GM19455 (cell line): Measurements from ENCODE around the gene NDUFAF8.

Source experiments
- ATAC-seq: cut with Tn5 transposase; IDR thresholded peaks from one replicate; pipeline ENCODE4 v1.9.1; 2021; ENCODE audit not compliant: unreplicated experiment

NDUFAF8 gene

DNA sequence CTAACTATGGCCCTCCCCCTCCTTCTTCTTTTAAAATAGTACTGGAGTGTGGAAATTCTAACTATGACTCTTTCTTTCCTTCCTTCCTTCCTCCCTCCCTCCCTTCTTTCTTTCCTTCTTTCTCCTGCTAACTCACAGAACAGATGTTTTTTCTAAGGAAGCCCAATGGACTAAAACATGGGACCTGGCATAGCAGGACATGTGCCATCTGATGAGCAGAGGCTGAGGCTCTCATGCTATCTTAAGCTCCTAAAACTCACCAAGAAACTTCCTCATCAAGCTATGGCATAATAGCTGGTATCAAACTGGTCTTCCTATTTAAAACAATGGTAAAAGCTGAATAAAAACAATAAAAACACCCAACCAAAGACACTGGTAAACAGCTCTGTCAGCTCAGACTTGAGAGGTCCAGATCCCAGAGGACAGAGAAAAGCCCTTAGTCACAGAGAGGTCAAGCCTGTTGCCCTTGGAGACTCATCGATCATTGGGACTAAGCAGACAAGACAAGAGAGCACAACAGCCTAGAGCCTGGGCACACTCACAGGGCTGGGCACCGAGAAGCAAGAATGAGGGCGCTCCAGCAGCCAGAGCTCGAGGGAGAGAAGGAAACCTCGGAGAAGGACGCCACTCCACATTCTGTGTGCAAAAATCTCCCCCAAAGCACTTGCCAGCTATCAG is 28.4 kb downstream of the NDUFAF8 start:
- ATAC-seq, result no peak

DNA sequence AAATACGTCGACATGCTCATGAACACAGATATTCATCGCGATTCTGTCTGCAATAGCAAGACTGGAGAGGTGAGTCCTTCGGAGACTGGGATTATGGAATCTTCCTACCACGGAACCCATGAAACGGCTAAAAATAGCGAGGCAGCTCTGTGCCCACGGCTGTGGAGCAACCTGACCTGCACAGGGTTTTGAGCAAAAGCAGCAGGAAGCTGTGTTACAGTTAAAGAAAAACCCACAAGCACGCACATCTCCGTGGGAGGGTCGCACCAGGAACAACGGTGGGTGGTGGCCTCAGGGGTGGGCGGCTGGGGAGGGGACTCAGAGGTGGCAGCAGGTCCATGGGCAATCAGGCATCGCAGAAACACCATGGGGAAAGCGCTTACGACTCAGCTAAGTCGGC is 31.2 kb downstream of the NDUFAF8 start:
- no peak for ATAC-seq

DNA sequence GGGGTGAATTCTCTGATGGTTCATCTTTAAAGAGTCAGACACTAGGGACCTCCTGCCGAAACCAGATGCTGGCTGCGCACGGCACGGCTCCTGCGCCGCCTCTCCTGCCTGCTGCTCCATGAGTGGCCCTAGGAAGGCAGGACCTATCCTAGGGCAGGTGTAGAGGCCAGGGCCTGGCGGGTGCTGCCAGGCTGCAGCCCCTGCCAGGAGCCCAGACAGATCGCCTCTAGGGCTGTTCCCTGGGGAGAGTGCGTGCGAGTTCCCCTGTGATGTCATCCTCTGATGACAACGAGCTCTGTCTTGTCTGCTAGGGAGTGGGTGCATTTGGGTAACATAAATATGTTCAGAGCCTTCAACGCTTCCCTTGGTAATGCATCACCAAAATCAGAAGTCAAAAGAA is 32.1 kb downstream of the NDUFAF8 start:
- ATAC-seq, result no peak

DNA sequence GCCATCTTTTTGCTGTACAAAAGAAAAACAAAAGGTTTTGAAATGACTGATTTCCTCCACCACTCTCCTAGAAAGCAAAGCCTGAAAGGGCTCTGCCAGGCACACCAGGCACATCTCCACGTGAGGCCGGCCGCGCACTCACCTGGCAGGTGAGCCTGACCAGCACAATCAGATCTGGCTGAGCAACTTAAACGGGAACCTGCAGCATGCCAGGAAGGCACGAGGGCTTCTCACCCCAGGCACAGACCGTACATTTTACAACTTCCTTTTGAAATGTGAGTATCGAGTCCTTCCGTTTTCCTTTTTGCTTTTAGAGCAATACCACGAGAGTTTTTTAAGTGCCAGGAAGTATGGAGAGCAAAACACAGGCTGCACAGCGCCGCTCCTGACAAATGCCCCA is 33.5 kb downstream of the NDUFAF8 start:
- no peak for ATAC-seq

DNA sequence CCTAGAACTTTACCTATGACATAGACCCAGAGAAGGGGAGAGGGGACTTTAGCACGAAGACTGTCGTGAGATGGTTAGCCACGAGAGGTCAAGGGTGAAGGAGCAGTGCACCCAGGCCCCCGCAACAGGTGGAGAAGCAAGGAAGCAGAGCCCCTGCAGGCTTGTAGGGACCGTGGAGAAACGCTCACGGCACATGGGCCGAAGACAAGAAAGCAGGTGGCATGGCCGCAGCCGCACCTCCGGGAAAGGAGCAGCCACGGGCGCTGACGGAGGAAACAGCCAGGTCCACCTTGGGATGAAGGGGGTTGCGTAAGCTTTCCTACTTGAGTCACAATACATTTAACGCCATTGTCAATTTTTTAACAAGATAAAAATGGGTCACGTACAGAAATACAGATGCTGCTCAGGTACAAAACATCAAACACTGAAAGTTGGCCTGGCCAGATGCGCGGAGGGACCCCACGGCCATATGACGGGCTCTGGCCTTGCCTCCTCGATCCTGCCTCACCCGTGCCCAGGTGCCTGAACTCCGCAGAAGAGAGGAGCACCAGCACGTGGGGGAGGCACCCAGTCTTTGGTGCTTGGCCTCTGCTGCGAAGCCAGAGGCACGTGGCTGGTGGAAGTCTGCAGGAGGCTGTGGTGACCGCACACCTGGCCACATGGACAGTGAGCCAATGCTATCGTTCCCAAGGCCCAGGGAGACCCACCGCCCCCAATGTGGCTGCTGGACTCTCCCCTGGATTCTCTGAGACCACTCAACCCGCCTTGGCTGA is 34.8 kb downstream of the NDUFAF8 start:
- no peak for ATAC-seq

DNA sequence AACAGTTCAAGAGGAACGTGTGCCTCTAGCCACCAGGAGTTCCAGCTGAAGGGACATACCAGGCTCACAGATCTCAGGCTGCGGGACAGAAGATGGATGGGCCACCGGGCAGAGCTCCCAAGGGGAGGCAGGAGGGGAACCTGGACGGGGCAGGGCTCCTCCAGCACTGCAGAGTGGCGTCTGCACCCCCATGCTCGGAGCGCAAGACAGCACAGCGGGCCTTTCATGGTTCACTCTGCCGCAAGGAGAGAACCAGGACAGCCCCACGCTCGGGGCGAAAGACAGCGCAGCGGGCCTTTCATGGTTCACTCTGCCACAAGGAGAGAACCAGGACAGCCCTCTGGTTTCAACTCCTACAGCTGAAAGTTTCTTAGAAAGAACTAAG is 35.3 kb downstream of the NDUFAF8 start:
- no peak for ATAC-seq

DNA sequence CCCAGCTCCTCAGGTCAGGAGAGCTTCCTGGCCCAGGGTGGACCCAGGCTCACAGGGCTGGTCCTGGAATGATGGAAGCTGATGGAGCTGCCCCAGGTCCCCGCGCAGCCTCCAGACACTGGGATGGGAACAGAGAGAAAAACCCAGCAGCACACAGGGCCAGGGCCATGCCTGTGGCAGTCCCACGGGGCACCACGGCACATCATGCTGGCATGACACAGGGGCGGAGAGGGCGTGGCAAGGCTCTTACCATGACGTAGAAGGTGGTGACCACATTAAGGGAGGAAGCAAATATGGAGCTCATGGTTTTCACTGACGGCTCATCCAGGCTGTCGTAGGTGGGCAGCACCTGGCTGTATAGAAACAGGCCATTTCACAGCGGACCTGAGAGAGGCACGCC is 37.7 kb downstream of the NDUFAF8 start:
- no peak for ATAC-seq

DNA sequence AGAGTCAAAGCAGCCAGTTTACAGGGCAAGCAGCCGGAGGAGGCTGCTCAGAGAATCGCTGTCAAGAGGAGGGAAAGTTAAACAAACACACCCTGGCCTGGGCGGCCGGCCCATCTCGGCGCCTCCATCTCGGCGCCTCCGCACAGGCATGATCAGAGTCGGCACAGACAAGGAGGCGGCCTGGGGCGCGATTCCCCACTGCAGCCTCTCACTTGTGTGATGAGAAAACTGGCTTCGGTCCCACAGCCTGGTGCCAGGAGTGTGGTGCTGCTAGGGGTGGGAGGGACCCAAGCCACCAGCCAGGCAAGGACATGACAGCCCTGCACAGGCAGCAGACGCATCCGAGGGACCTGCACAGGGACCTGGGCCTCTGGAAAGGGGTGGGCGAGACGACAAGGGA is 38.3 kb downstream of the NDUFAF8 start:
- ATAC-seq, result no peak

DNA sequence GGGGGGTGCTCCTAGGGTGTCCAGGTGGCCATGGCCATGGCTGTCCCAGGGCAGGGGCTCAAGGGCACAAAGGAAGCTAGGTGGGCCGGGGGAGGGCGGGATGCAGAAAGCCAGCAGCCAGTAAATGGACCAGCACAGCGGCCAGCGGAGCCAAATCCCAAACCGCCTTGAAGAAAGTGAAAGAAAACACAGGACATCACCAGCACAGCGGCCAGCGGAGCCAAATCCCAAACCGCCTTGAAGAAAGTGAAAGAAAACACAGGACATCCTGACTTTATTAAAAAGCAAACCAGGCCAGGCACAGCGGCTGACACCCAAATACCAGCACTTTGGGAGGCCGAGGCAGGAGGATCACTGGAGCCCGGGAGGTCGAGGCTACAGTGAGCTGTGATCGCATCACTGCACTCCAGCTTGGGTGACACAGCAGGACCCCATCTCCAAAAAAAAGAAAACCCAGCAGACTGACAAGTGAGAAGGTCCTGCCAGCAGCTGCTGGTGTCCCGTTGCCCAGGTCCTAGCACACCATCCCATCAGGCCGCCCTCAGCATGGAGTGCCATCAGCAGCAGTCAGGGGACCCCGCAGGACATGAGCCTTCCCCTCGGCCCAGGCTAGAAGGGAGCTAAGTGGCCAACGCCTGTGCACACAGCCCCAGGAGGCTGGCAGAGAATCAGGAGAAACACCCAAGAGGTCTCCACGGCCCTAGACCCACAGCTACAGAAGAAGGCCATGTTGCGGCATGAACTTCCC is 39.0 kb downstream of the NDUFAF8 start:
- ATAC-seq, result no peak

DNA sequence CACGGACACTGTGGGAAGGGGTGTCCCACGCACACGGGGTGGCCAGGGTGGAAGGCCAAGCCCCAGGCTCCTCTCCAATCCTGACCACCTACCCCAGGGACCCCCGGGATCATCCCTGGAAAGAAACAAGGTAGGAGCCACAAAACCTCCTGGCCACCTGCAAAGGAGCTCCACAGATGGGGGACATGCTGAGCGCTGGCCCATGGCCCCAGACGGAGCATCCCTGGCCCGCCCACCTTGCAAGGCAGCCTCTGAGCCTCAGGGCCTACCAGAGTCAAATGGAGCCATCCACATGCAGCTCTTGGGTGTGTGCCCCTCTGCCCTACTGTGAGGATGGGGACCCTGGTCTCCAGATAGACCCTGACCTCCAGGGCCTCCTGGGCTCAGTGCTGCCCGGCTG is 39.7 kb downstream of the NDUFAF8 start:
- ATAC-seq, result no peak

DNA sequence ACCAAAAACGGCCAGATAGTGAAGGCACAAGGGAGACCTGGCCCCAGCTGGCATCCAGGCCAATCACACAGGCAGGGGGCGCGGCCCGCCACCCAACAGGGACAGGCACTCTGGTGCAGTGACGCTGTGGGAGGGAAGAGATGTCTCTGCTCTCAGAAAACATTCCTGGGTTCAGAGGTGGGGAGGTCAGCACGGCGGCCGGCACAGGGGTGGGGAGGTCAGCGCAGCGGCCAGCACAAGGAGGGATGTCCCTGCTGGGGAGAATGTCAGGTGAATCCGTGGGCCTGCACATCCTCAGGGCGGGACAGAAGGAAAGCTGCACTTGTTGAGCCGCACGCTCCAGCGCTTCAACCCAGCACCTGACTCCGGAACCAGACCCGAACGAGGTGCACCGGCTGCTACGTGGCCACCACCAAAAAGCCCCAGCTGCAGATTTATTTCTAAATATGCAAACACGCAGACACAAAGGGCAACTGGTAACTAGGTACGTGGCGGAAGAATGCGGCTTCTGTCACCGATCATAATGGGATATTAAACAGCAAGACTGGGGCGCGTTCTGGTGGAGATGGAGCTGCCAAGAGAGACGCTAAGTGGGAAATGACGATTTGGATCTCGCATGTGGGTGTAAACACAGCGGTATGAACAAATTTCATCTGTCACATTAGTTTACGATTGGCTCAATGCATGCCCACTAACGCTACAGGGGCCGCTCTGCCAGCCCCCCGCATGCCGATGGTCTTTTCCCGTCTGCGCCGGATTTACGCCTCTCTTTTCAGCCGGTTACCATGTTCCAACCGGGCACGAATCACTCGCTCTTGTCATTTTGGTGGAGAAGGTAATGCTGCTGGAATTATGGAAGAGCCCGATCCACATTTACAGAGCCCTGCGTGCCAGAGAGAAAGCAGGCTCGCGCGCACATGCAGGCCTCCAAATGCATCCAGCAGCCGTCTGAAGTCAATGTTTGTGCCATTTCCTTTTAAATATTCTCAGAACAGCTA is 40.5 kb downstream of the NDUFAF8 start:
- ATAC-seq, result no peak

DNA sequence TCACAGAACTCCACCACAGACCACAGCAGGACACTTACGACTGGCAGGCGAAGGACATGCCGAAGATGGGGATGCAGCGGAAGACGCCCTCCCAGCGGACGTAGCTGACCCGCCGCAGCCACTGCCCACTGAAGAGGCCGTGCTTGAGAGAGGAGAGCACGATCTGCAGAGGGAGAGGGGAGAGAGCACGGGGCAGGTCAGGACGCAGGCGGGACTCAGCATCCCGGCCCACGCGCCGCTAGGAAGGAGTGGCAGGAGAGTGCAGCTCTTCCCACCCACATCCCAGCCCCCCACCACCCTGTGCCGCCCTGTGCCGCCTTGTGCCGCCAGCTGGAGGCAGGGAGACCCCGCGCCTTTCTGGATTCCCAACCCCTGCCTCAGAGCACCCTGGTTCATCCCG is 41.5 kb downstream of the NDUFAF8 start:
- ATAC-seq, result no peak

DNA sequence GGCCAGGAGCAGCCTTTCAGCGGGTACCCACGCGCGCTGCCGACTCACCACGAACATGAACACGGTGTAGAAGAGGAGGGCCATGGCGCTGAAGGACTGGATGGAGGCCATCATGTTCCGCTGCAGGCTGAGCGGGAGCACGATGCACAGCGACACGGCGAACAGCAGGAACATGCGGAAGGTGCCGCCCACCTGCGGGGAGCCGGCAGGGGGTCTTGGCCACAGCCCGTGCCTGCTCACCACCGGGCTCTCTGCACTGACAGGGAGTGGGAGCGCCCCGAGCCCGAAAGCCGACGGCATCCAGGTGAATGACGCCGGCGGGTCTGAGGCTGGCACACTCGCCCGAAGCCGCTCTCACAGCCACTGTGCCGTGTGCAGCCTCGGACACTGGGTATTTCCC is 43.0 kb downstream of the NDUFAF8 start:
- ATAC-seq, result no peak

DNA sequence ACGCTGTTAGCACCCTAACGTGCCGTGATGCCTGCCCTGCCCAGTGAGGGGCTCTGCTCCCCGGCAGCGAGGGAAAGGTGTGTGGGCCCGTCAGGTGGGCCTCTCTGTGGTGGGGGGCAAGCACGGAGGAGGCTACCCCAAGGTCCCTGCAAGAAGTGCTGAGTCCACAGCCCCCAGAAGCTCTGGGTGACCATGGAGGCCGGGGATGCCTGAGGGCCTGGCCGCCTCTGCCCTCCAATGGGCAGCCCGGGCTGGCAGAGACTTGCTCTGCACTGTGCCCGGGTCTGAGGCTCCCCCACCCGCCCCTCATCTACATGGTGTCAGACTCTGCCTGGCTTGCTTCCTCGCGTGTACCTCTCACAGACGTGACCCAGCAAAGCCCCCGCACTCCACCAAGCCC is 43.8 kb downstream of the NDUFAF8 start:
- no peak for ATAC-seq

DNA sequence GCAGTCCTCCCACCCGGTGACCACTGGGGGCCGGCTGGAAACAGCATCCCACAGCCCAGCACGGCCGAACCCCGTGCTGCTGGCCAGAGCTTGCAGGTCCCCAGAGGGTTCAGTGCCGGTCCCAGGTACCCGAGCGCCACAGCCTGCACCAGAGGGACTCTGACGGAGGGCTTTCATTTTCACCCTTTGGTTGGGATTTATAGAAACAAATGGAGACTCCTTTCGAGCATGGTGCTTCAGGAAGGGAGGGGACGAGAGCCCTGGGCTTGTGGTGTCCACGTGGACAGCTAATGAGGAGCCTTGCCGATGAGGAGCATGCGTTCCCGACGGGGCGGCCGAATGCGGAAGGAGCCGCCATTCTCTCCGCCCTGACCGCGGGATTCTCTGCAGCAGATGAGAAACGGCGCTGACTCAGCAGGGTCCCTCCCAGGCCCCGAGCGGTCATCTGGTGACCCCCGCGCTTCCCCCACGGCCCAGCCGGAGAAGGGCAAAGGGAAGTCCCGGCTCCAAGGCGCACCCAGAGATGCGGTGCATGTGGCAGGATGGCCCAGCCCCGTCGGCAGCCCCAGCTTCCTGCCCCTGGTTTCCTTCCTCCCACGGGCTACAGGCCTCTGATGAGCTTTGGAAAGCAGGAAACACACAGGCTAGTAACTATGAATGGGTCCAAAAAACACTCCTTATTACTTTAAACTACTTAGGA is 46.2 kb downstream of the NDUFAF8 start:
- ATAC-seq, result no peak

DNA sequence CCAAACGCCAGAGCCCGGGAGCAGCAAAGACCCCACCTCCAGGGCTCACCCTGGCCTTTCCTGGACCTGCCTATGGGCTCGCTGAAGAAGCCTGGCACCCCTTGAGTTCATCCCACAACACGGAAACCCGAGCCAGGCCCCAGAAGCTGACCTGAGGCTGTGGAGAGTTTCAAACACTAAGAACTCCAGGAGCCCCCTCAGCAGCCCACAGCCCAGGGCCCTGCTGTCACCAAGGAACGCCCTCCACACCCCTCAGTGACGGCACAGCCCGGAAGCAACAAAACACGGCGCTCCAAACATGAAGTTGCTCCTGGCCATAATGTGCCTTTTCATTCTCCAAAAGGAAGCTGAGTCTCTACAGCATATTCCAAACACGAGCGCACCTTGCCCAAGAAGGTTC is 46.8 kb downstream of the NDUFAF8 start:
- no peak for ATAC-seq

DNA sequence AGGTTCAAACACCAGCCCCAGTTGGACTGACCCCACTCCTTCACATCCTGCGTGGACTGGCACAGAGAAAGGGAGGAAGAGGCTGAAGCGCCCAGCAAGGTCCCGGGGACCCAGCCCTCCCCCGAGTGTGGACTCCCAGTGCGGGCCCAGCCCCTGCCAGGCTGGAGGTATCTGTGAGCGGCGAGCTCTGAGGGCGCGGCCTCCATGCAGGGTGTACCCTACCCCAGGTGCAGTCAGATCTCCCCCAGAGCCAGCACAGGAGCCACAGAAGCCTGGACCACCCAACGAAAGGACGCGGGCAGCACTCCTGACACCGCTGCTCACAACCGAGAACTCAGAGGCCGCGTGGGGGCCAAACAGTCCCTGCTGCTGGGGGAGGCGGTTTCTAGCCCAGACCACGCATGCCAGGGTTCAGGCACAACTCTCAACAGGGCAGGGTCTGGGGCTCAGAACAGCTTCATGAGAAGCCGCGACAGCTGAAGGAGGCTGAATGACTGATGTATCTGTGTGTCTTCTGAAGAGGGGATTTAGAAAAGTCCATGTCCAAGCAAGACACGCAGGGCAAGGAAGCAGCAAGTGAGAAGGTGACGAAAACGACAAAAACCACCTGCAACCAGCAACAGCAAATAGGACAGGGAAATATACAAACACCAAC is 47.5 kb downstream of the NDUFAF8 start:
- ATAC-seq, result no peak

DNA sequence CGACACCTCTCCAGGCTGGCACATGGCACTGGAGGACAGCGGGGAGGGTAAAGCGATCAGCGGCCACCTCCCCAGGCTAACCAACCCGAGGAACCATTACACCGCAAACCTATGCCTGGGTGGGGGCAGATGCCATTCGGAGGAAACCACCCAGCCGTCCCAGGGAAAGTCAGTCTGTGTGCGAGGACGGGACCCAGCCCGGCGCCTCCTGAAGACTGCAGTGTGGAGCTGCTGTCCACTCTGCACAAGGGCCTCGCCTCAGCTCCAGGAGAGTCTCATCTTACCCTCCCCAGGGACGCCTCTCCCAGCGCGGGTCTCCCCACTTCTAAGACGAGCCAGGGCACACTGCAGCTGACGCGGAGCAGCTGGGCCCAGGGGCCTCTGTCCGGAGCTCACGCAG is 48.0 kb downstream of the NDUFAF8 start:
- ATAC-seq, result no peak

DNA sequence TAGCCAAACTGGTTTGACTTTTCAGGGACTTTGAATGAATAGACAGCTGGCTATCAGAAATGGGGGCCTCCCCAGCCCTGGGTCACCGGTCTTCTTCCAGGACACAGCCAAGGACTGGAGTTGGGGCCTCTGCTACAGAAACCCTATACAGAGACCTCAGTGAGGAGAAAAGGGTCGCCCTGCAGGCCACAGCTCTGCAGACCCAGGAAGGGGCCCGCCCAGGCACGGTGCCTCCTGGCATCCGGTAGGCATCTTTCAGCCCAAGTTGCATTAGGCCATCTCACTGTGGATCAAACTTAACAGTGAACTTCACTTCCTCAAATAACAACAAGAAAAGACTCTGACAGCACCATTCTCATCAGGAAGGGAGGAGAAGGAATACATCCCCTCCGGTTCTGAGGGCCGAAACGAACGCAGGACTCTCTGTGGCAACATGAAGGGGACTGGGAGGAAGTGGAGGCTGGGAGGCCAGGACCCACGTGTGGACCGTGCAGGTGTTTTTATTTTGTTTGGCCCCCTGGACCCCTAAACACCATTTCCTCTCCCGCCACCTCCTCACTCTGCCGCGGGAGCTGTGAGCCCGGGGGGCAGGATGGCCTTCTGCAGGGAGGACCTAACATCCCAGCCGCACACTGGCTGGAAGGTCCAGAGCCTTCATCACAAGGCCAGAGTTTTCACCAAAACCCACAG is 48.8 kb downstream of the NDUFAF8 start:
- no peak for ATAC-seq
